Measurements from ENCODE around the gene THSD4. TPM values are rescaled to one million over a fixed set of nuclear protein-coding genes. Genes with fewer than 3 reads are reported as not detected.

The THSD4 gene
- total and polyA plus RNA-seq, 9 of the 15 experiments (the other 6 are each of a cell fraction or from before 2014, with no cell fraction given), result 0.04 TPM; not detected in 5

GRCh38 chr15:71386005-71386404 lies 270.7 kb downstream of the THSD4 start:
- Histone ChIP-seq H3K9me3 (replicated peaks; ENCODE audit: control insufficient read depth, insufficient read depth, low read depth, low read length) (no peaks in the 10 kb centered on the region), H3K4me2 (ENCODE audit: insufficient read depth, low read length) (no peak overlapping the region), H3K4me1 (replicated peaks in 1 of 2; ENCODE audit: control insufficient read depth in 2 of 2, insufficient read depth in 2 of 2, low read length in 2 of 2) (no peaks in the 10 kb centered on the region), H3K27ac (ENCODE audit: extremely low read depth, low read depth, low read length) (no peak overlapping the region), H2AFZ (ENCODE audit: low read depth, low read length) (no peak overlapping the region), H3K9ac (ENCODE audit: insufficient read depth in 1 of 2, low read depth in 2 of 2, low read length in 2 of 2) (no peak overlapping the region), H3K9me1 (ENCODE audit: control insufficient read depth, insufficient read depth, low read length) (no peaks in the 10 kb centered on the region), H3K36me3 (ENCODE audit: control insufficient read depth, insufficient read depth, low read length) (no peaks in the 10 kb centered on the region), H3K79me2 (ENCODE audit: control insufficient read depth, insufficient read depth, low read length) (no peaks in the 10 kb centered on the region), H4K20me1 (replicated peaks; ENCODE audit: control insufficient read depth, insufficient read depth, low read length) (no peaks in the 10 kb centered on the region), H3K27me3 (ENCODE audit: control insufficient read depth in 2 of 2, insufficient read depth in 2 of 2, low read length in 2 of 2) (no peaks in the 10 kb centered on the region; a peak in 1 of 5 replicates), H3K4me3 (no peak overlapping the region)
- POLR2A ChIA-PET, result interaction anchor here (1.2 to 1.3 kb wide), 2 partner anchors 13 to 16 kb away, joined by 3 to 4 read pairs; no protein-coding TSS in a partner anchor
- no peak for DNase-seq (ENCODE audit: extremely low read depth in 1 of 4, low spot score in 3 of 4)
- no TSS peak for BruUV-seq (replicated peaks)
- no peak for TF ChIP-seq ZNF140 (CRISPR knock-in tag; IDR thresholded peaks at IDR 0.05)
- no peak for TF ChIP-seq ZNF133 (CRISPR knock-in tag; IDR thresholded peaks at IDR 0.05)
- TF ChIP-seq E2F4 (CRISPR knock-in tag; IDR thresholded peaks at IDR 0.05; ENCODE audit: low read depth), result no peak
- TF ChIP-seq ZNF668 (CRISPR knock-in tag; IDR thresholded peaks at IDR 0.05), result no peak
- no peak for TF ChIP-seq KLF13 (tag; IDR thresholded peaks at IDR 0.05; ENCODE audit: borderline replicate concordance, low read depth)
- TF ChIP-seq, protein P1, sequence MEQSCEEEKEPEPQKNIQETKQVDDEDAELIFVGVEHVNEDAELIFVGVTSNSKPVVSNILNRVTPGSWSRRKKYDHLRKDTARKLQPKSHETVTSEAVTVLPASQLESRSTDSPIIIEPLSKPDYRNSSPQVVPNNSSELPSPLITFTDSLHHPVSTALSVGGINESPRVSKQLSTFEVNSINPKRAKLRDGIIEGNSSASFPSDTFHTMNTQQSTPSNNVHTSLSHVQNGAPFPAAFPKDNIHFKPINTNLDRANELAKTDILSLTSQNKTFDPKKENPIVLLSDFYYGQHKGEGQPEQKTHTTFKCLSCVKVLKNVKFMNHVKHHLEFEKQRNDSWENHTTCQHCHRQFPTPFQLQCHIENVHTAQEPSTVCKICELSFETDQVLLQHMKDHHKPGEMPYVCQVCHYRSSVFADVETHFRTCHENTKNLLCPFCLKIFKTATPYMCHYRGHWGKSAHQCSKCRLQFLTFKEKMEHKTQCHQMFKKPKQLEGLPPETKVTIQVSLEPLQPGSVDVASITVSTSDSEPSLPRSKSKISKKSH (CRISPR knock-in tag; IDR thresholded peaks at IDR 0.05), result no peak
- no peak for TF ChIP-seq ZNF445 (CRISPR knock-in tag; IDR thresholded peaks at IDR 0.05; ENCODE audit: low read depth)
- TF ChIP-seq E2F1 (CRISPR knock-in tag; IDR thresholded peaks at IDR 0.05), result no peak
- FAIRE-seq, result no peak
- intact Hi-C loops (cut with micrococcal nuclease), result loop anchor here (10.0 kb wide), 1 partner anchor 419 kb away; no protein-coding TSS in a partner anchor
- WGBS (ENCODE audit: insufficient coverage, low coverage, missing lambda C conversion rate), result 0% methylated on average over 2 of the region's 2 CpGs
- CTCF ChIA-PET (ENCODE audit: low intra/inter-chr PET ratio), result interaction anchor here (0.8 to 1.6 kb wide), 2 partner anchors 54 to 58 kb away, joined by 4 to 6 read pairs; no protein-coding TSS in a partner anchor
- ATAC-seq, result no peak
- in situ Hi-C loops (cut with MboI), result no loop called here
